Ovary (tissue), 9 donors: Measurements from ENCODE around the gene CSTPP1. TPM values are rescaled to one million over a fixed set of nuclear protein-coding genes. Genes with fewer than 3 reads are reported as not detected.

Source experiments
- DNase-seq, 5 donors: peaks; one replicate each; pipeline ENCODE4 v3.0.0-alpha.2; 2019 to 2020
- H3K27ac ChIP-seq, 2 donors: fragments of 200-600 bp; one replicate each; pipeline versions ENCODE4 v1.5.1 to v1.8.0; 2019 to 2022
- H3K27me3 ChIP-seq: fragments of 200-600 bp; one replicate; pipeline ENCODE4 v1.8.0; 2022
- H3K36me3 ChIP-seq: fragments of 200-600 bp; sonication (generic); one replicate; pipeline ENCODE4 v1.5.1; 2019
- H3K4me1 ChIP-seq: one replicate; pipeline ENCODE4 v1.8.1; 2013; ENCODE audit warnings: mild to moderate bottlenecking, moderate library complexity; ENCODE audit not compliant: insufficient read depth
- H3K4me3 ChIP-seq: fragments of 200-600 bp; sonication (generic); one replicate; pipeline ENCODE4 v1.5.1; 2017
- H3K9me3 ChIP-seq, 2 donors: fragments of 200-600 bp in 1 of 2; sonication (generic) in 1 of 2; one replicate each; pipeline versions ENCODE4 v1.5.1 to v1.8.1; 2013 to 2019; ENCODE audit warnings: mild to moderate bottlenecking in 1 of 2, moderate library complexity in 1 of 2
- EP300 ChIP-seq: sonication (generic); formaldehyde crosslinking; IDR thresholded peaks from one replicate; pipeline ENCODE4 v1.6.1; 2017; ENCODE audit warnings: antibody characterized with exemption
- POLR2A ChIP-seq: fragments of 450-650 bp; IDR thresholded peaks from one replicate; pipeline ENCODE4 v1.6.1; 2017; ENCODE audit warnings: antibody characterized with exemption, mild to moderate bottlenecking, moderate library complexity
- WGBS, 3 donors: extraction: QIAGEN DNeasy Blood & Tissue Kit in 1 of 3; methylation state at CpG; one replicate each; pipeline versions ENCODE4 v1.1.5 to v1.1.7; 2013 to 2017; 5-methylcytosine and 5-hydroxymethylcytosine counted together
- intact Hi-C, 4 donors: fragments of 100-400 bp; cut with DNase I; formaldehyde crosslinking; loops; one replicate each; pipeline versions ENCODE4 v1.11.0 to v1.15.1; 2022 to 2023
- polyA plus RNA-seq, 2 donors: library from polyadenylated mRNA; stranded (reverse); fragments of 200-250 nt in 1 of 2; fragments of 350-450 nt in 1 of 2; fragmentation: Illumina TruSeq in 1 of 2; extraction: RNeasy Lipid Tissue Mini Kit (QIAGEN cat#74804) in 1 of 2; gene quantifications; one replicate each; pipeline ENCODE4 v1.2.3, GENCODE V29; 2013 to 2014
- total RNA-seq, 7 donors: library from RNA; depleted of rRNA in 2 of 7; stranded (reverse); fragments of >200 nt in 2 of 7; fragmentation: NEBNext Ultra II Directional in 3 of 7; extraction: Animal tissue kit (Norgen Biotek cat#: 25700) in 3 of 7; gene quantifications; one replicate each; pipeline versions ENCODE4 v1.1.0 to v1.2.4, GENCODE V29; 2016 to 2023
- TF ChIP-seq, protein P1 (sequence below), 3 donors: fragments of 450-650 bp in 2 of 3; fragments of 200-600 bp in 1 of 3; IDR thresholded peaks; one replicate each; pipeline versions ENCODE4 v1.5.1 to v1.8.0; 2016 to 2022; ENCODE audit warnings: antibody characterized with exemption in 3 of 3, mild to moderate bottlenecking in 1 of 3
- donor health status: DM: no; HTN: no; CAD: no; lungs with moderate emphysema.
- donor health status: DM: no; HTN: no; CAD: no.
- donor health status: Bipolar disorder and iron deficiency.
- donor health status: DM: yes; HTN: yes; CAD: no.
- donor health status: DM: no; HTN: no; CAD: no.
- donor health status: DM: yes; HTN: yes; CAD: no.

Gene CSTPP1
- total and polyA plus RNA-seq, 9 donors = 20.3 to 42.6 (median 25.6) TPM

DNA sequence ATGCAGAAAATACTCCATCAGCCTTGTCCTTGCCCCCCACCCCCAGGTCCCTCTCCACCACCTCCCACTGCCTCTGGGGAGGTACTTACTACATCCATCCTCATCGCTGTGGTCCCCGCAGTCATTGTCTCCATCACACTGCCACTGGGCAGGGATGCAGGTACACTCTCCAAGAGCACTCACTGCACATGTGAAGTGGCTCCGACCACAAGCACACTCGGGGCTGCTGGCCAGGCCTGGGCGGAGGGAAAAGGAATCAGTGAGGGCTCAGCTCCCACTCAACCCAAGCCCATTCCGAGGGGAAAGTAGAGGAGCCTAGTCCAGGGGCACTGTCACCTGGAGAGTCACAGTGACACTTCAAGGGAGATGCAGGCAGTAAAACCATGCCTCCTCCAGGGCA, 33.9 kb upstream of the CSTPP1 start:
- whole genome bisulfite sequencing, 3 donors = 87 to 88% (median 87%) methylated on average over 6 of the region's 6 CpGs
- no peak overlapping the region for H3K27ac ChIP-seq
- H3K36me3 ChIP-seq = no peaks in the 10 kb centered on the region
- no peak for TF ChIP-seq EP300
- TF ChIP-seq POLR2A = no peak
- TF ChIP-seq, protein P1, sequence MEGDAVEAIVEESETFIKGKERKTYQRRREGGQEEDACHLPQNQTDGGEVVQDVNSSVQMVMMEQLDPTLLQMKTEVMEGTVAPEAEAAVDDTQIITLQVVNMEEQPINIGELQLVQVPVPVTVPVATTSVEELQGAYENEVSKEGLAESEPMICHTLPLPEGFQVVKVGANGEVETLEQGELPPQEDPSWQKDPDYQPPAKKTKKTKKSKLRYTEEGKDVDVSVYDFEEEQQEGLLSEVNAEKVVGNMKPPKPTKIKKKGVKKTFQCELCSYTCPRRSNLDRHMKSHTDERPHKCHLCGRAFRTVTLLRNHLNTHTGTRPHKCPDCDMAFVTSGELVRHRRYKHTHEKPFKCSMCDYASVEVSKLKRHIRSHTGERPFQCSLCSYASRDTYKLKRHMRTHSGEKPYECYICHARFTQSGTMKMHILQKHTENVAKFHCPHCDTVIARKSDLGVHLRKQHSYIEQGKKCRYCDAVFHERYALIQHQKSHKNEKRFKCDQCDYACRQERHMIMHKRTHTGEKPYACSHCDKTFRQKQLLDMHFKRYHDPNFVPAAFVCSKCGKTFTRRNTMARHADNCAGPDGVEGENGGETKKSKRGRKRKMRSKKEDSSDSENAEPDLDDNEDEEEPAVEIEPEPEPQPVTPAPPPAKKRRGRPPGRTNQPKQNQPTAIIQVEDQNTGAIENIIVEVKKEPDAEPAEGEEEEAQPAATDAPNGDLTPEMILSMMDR (IDR thresholded peaks at IDR 0.05) = no peak
- no peak overlapping the region for H3K4me3 ChIP-seq
- DNase-seq = peak in 1 of 5 donors; percentile 4
- H3K9me3 ChIP-seq = no peaks in the 10 kb centered on the region
- intact Hi-C loops = loop anchor here in 1 of 4 donors (5.0 kb wide), 1 partner anchor 450 kb away; the partner anchor contains the start of gene MYBPC3
- peaks cover 3% of the 10 kb centered on the region for H3K4me1 ChIP-seq
- H3K27me3 ChIP-seq = no peaks in the 10 kb centered on the region

DNA sequence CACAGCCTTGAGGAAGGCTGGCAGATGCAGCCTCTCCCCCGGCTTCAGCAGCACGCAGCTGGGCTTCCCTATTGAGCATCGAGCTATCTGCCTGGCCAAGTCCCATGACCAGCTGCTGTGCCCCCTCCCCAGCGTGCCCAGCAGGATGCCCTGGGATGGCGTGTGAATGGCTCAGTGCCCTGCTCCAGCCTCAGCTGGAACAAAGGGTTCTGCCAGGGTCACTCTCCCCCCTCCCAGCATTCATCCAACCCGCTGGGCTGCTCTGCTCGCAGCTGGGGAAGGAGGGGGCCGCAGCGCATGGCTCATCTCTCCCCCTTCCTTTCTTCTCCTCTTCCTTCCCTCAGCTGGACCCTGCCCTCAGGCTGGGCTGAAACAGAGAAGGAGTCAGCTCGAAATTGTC, 32.7 kb upstream of the CSTPP1 start:
- H3K9me3 ChIP-seq = no peaks in the 10 kb centered on the region
- 61 to 75% (median 75%) methylated on average over 4 to 10 of the region's 10 CpGs for WGBS, 3 donors
- intact Hi-C loops = loop anchor here in 1 of 4 donors (5.0 kb wide), 1 partner anchor 448 kb away; the partner anchor contains the start of gene MYBPC3
- no peaks in the 10 kb centered on the region for H3K27me3 ChIP-seq
- H3K4me3 ChIP-seq = no peak overlapping the region
- peak in 1 of 5 donors; percentile 14 for DNase-seq
- peaks cover 3% of the 10 kb centered on the region for H3K4me1 ChIP-seq
- no peaks in the 10 kb centered on the region for H3K36me3 ChIP-seq
- H3K27ac ChIP-seq = no peak overlapping the region
- TF ChIP-seq, protein P1 (IDR thresholded peaks at IDR 0.05) = no peak
- TF ChIP-seq EP300 (no peak), POLR2A (no peak)

DNA sequence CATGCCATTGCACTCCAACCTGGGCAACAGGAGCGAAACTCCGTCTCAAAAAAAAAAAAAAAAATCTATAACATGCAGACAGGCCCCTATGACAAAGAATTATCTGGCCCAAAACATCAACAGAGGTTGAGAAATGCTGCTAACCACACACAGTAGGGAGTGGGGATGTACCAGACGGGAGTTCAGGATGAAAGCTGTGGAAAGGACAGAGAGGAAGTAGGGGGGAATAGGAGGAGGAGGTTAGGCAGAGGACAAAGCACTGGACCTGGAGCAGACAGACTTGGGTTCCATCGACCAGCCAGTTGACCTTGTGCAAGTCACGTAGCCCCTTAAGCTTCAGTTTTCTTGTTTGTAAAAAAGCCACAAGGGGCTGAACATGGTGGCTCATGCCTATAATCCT, 30.8 kb upstream of the CSTPP1 start:
- DNase-seq = no peak
- H3K27ac ChIP-seq = no peak overlapping the region
- no peaks in the 10 kb centered on the region for H3K9me3 ChIP-seq
- no peak overlapping the region for H3K4me3 ChIP-seq
- no peaks in the 10 kb centered on the region for H3K36me3 ChIP-seq
- H3K4me1 ChIP-seq = peaks cover 3% of the 10 kb centered on the region
- H3K27me3 ChIP-seq = no peaks in the 10 kb centered on the region
- WGBS, 3 donors = 69 to 90% (median 89%) methylated on average over 4 to 5 of the region's 5 CpGs
- intact Hi-C loops = no loop called here
- TF ChIP-seq, protein P1 (IDR thresholded peaks at IDR 0.05) = no peak
- TF ChIP-seq POLR2A = no peak

- intact Hi-C loops = no loop called here
- Histone ChIP-seq H3K27ac (peak overlapping the region in 1 of 2 donors; percentile 39), H3K9me3 (no peaks in the 10 kb centered on the region), H3K4me1 (peaks cover 3% of the 10 kb centered on the region), H3K27me3 (no peaks in the 10 kb centered on the region), H3K4me3 (no peak overlapping the region), H3K36me3 (no peaks in the 10 kb centered on the region)
- 7 to 11% (median 7%) methylated on average over 13 of the region's 13 CpGs for WGBS, 3 donors
- TF ChIP-seq, protein P1 (IDR thresholded peaks at IDR 0.05) = no peak
- peak in 1 of 5 donors; percentile 23 for DNase-seq
These were observed 29.9 kb upstream of the CSTPP1 start for GRCh38 chr11:46906609-46907041.
